Right renal cortex interstitium (tissue), 3 donors: Measurements from ENCODE around the gene ZNF595. TPM values are rescaled to one million over a fixed set of nuclear protein-coding genes. Genes with fewer than 3 reads are reported as not detected.
"Not testable (repeated sequence)": the region's sequence is repeated elsewhere in the genome, so short reads cannot be mapped to it uniquely, and the experiment has no call there.

Source experiments
- DNase-seq, 3 donors: peaks; one replicate each; pipeline ENCODE4 v3.0.0-alpha.2; 2013; ENCODE audit warnings: low read depth in 3 of 3, low spot score in 2 of 3
- polyA plus RNA-seq, 3 donors: library from polyadenylated mRNA; unstranded; fragments of 120-200 nt; gene quantifications; one replicate each; pipeline ENCODE4 v1.2.1, GENCODE V29; 2013; ENCODE audit not compliant: insufficient read length in 3 of 3

ZNF595 gene
- 10 to 100 TPM; 15.3 to 38.8 (median 18.9) TPM for polyA plus RNA-seq

DNA sequence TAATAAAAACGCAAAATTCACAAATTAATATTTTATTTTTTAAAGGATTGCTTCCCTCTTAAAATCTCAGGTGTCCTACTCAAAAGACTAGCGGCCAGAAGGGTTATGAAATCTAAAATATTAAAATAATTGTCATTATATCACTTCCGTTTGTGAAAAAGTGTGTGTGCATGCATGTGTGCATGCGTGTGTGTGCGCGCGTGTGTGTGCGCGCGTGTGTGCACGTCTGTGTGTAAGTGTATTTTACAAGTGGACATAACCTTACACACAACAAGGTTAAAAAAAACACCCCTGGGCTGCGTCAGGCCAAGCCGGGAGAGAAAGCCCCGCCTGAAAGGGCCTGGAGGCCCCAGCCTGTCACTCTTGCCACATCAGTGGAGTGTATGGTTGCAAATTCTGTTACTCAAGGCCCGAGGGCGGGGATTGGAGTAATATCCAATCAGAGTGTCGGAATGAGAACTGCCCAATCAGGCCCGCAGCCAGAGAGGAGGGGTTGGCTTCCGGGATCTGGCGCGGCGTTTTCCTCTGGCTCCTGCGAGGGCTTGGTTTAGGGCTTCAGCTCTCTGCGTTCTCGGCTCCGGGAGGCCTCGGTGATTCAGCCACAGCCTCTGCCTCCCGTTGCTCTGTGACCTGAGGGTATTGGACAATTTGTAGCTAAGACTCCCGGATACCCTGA lies at the start of gene ZNF595:
Gene ZNF595 (plus strand): TSS at position 518 of the 676 bp plus-strand sequence. CDS start 168 bp downstream, outside the sequence.
- not testable (repeated sequence) for DNase-seq

DNA sequence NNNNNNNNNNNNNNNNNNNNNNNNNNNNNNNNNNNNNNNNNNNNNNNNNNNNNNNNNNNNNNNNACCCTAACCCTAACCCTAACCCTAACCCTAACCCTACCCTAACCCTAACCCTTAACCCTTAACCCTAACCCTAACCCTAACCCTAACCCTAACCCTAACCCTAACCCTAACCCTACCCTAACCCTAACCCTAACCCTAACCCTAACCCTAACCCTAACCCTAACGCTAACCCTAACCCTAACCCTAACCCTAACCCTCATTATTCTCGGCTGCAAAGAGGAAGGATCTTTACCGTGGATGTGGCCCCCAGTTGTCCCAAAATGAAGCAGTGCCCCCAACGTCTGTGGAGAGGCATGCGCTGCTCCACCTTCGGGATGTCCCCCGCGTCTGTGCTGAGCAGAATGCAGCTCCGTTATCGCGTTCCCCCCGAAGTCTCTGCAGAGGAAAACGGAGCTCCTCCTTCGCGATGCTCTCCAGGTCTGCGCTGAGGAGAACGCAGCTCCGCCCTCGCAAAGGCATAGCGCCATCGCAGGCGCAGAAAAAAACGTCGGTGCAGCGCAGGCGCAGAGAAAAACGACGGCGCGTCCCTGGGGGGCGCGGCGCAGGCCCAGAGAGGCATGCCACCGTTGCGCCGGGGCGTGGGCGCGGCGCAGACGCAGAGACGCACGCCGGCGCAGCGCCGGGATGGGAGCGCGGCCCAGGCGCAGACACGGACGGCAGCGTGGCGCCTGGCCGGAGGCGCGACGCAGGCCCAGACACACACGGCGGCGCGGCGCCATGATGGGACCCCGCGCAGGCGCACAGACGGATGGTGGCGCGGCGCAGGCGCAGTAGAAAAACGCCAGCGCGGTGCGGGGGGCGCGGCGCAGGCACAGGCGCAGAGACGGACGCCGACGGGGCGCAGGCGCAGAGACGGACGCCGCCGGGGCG lies 42.9 kb upstream of the ZNF595 start:
- DNase-seq = not testable (repeated sequence)

DNA sequence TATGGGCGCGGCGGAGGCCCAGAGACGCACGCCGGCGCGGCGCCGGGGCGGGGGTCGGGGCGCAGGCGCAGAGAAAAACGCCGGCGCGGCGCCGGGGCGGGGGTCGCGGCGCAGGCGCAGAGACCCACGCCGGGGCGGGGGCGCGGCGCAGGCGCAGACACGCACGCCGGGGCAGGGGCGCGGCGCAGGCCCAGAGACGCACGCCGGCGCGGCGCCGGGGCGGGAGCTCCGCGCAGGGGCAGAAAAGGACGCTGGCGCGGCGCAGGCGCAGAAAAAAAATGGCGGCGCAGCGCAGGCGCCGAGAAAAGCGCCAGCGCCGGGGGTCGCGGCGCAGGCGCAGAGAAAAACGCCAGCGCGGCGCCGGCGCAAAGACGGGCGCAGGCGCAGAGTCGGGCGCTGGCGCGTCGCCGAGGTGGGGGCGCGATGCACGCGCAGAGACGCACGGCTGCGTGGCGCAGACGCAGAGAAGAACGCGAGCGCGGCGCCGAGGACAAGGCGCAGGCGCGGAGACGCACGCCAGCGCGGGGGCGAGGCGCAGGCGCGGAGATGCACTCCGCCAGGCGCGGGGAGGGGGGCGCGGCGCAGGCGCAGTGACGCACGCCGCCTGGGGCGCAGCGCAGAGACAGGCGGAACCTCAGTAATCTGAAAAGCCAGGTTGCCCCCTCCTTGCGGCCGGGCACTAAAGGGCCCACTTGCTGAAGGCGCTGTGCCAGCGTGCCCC lies 41.9 kb upstream of the ZNF595 start:
- not testable (repeated sequence) for DNase-seq

DNA sequence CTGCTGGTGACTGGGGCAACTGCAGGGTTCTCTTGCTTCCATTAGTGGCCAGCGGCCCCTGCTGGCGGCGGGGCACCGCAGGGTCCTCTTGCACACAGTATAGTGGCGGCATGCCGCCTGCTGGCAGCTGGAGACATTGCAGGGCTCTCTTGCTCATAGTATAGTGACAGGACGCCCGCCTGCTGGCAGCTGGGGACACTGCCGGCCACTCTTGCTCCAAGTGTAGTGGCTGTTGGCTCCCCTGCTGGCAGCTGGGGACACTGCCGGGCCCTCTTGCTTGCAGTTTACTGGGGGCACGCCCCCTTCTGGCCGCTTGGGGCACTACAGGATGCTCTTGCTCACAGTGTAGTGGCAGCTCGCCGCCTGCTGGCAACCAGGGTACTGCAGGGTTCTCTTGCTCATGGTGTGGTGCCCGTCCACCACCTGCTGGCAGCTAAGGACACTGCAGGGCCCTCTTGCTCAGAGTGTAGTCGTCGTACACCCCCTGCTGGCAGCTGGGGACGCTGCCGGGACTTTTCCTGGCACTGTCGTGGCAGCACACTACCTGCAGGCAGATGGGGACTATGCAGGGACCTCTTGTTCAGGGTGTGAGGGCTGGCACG lies 41.2 kb upstream of the ZNF595 start:
- DNase-seq = not testable (repeated sequence)

DNA sequence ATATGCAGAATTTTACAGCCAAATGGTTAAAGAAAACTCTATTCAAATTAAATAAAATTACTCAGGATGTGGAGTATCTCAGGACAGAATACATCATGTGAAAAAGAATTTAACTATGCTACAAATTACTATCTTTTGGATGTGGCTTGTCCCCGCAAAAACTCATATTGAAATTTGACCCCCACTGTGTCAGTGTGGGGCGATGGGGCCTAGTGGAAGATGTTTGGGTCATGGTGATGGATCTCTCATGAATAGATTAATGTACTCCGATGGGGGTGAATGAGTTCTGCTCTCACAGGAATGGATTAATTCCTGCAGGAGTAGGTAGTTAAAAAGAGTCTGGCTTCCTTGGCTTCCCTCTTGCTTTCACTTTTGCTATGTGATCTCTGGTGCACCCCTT lies 35.0 kb upstream of the ZNF595 start:
- not testable (repeated sequence) for DNase-seq

DNA sequence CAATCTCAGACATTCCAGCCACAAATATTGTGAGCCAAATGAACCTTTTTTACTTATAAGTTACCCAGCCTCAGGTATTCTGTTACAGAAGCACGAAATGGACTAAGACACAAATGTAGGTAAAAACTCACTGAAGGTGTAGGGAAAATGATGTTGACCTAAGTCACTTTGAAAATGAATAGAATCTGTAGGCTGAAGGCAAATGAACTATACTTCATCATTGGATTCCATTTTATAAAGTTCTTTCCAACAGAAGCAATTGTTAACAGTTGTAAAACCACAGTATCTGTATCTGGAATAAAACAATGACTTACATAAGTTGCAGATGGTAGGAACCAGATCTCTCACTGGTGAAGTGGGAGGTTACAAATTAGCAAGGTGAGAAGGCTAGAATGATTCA lies 34.5 kb upstream of the ZNF595 start:
- not testable (repeated sequence) for DNase-seq

DNA sequence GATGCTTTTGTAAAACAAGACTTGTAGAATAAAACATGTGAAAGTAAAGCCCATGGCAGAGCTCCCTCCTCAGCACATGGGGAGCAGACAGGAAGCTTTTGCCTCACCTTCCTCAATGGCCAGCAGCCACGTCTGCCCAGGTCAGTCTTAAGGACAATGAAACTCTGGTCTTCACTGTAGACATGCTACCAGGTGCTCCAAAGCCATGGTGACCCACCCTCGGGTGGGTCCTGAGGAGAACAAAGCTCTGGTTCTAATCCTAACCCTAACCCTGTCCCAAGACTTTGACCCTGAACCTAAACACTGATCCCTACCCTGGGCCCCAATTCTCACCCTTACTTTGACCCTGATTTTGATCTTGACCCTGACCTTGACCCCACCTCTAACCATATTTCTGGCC lies 30.2 kb upstream of the ZNF595 start:
- not testable (repeated sequence) for DNase-seq

DNA sequence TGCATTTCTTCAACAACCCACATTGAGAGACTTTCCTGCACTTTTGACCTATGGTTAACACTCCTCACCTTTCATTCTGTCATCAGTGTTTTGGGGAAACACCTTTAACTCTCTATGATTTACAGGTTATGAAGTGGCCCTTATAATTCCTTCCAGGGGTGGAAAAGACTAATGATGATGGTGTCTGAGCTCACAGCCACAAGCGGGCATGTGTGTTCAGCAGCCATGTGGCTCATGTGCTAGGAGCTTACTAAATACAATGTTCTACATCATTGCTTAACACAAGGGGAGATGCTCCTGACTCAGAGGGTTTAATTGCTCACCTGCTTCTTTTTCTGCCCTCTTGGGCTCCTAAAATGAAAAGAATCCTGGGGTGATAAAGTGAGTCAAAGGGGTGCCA lies 28.8 kb upstream of the ZNF595 start:
- not testable (repeated sequence) for DNase-seq

DNA sequence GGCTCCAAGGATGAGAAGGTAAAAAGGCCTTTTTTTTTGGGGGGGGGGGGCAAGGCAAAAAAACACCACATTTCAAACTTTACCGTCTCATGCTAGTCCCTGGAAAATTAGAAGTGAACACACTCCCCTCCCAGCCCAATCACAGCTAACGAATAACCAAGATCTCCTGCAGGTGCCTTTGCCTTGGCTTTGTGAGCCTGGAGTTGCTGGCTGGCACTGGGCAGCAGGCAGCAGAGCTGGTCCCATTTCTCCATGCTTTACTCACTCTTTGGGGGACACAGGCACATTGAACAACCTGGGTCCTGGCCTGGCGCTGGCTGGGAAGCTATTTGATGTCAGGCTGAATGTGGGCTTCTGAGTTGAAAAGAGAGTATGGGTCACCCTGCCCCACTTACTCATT lies 25.6 kb upstream of the ZNF595 start:
- not testable (repeated sequence) for DNase-seq

DNA sequence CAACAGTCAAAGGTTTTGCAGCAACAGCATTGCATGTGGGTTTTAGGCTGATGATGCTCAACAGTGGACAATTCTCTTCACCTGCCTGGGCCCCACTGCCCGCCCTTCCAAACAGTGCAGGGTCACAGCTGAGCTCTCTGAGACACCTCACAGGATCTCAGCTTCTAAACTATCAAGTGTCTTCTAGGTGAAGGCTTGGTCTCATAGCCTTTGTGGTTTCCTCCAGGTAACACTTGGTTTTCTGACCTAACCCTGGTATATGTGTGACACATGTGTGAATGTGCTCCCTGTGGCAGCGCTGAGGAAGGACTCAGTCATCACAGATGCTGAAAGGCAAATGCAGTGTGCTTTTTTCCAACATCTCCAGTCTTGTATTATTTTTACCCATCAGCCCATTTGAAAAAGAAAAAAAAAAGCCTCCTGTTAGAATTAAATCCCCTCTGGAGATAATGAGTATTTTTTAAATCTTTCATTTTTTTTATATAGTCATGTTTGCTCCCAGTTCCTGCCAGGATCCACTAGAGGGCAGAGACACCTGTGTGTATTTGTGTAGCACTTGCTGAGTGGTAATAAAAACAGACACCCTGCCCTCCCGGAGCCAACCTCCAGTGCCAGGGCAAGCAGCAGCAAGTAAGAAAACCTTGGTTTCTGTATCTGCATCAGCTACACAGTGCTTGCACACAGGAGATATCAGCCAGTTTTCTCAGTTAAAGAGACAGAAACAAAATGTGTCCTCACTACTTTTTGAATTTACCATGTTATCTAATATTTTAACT lies 24.2 kb upstream of the ZNF595 start:
- not testable (repeated sequence) for DNase-seq

DNA sequence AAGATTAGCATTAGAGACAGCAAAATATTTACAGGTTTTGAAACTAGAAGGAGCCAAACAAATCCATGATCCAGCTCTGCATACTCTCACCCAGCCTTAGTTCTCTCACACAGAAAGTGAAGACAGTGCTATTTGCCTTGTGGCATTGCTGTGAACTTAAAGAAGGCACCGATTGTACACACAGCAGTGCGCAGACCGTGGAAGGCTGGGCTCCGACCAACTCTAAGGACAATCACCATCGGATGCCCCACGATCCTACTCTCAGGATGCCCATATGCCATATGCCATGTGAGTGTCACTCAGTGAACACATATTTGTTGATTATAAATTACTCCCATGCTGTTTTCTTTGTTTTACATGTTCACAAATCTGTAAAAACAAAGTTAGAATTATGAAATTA lies 19.8 kb upstream of the ZNF595 start:
- not testable (repeated sequence) for DNase-seq

DNA sequence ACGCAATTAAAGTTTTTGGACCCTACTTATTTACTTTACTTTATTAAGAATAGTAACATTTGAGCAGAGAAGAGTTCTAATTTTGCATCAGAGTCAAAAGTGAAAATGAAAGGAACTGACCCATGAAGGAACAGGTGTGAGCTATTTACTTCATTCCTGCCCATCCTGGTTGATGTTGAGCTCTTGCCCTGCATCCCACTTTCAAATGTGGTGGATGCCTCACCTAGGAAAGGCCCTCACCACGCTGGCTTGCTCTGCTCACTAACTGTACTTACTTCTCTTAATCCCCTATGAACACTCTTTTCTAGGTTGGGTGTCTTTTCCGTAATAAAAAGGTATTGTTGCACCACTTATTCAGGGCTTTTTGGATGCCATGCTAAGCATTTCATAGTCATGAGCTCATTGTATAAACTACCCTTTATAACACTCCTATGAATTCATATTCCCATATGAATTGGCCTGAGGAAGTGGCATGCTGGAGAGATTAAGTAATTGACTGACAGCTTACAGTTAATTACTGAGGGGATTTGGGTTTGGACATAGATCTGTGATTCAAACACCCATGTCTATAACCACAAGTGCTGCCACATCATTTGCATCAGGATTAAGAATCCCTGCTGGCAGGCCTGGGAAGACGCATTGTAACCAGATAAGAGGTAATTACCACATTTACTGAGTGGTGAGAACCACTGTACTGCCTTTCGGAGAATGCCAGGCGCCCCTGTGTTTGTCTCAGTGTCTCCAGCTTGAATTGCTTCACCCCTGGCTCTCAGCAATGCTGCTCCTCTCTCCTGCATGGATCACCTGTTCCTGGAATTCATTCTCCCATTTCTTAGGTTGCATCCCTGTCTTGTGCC lies 16.3 kb upstream of the ZNF595 start:
- DNase-seq = not testable (repeated sequence)

DNA sequence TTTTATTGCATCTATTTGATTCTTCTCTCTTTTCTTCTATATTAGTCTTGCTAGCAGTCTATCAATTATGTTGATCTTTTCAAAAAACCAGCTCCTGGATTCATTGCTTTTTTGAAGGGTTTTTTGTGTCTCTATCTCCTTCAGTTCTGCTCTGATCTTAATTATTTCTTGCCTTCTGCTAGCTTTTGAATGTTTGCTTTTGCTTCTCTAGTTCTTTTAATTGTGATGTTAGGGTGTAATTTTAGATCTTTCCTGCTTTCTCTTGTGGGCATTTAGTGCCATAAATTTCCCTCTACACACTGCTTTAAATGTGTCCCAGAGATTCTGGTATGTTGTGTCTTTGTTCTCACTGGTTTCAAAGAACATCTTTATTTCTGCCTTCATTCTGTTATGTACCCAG lies 14.9 kb upstream of the ZNF595 start:
- not testable (repeated sequence) for DNase-seq

DNA sequence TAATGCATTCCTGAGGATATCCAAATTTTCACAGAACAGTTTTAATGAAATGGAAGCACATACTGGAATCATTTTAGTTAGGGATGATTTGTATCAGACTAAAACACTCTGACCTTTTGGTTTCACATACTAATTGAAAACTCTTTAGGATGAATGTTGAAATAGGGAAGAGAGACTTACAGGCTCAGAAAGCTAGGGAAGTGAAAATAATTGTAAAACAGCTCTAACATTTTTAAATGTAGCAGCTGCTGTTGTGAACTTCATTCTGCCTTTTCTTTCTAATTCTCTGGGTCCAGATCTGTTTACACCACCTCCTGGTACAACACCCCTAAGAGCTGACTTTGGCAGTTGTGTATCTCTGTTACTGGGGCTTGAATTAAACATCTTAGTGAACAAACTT lies 9.7 kb upstream of the ZNF595 start:
- DNase-seq = not testable (repeated sequence)

DNA sequence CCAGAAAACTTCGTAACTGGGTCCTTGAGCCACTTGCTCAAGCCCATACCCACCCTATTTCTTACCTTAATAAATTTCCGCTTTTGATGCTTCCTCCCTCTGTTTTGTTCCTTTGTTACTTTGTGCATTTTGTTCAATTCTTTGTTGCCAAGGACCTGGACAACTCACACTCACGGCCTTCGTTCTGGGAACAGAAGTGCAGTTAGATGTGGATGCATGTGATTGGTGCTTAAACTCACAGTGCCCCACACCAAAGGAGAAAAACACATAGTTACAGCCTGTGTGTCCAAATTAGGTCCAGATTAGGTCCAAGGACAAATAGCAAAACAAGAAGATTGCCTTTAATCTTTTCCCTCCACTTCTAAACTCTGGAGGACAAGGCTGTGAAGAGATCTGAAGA lies 1.9 kb upstream of the ZNF595 start:
- not testable (repeated sequence) for DNase-seq

DNA sequence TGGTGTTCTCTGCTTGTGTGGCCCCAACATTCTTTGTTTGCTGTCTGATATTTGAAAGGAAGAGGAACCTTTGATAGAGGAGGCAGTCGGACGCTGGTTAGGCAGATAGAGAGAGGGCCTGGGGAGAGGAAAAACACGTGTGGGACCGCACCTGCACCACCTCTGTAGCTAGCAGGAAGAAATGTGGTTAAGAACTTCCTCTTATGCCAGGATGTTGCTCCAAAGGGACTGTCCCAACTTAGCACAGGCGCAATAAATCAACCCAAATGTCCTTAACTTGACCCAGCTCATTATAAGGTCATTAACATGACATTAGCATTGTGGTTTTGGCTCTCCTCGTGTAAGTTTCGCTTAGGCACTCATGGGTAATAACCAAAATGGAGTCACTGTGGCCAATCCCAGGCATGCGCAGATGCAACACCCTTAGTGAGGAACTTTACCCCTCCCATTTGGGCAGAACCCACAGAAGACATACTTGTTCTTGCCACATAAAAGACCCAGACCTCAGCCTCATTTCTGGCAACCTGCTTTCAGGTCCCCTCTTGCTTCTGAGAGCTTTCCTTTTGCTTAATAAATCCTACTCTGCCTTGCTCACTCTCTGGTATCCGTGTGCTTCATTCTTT lies 1.4 kb upstream of the ZNF595 start:
- DNase-seq = not testable (repeated sequence)

DNA sequence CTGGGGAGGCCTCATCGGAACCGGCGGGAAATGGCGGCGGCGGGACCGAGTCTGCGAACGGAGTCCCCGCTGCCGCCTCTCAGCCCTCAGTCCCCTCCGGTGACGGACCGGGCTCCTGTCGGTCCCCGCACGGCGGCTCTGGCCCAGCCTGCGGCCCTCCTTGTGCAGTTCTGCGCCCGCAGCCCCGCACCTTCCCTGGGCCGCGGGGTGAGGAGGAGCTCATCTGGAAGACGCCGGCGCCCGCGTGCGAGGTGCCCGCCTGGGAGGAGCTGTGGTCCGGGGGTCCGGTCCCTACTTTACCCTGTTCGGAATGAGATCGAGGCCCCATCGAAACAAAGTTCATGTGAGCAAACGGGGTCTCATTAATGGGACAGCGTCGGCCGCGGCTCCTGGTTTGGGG lies 400 bp downstream of the ZNF595 start:
- not testable (repeated sequence) for DNase-seq

DNA sequence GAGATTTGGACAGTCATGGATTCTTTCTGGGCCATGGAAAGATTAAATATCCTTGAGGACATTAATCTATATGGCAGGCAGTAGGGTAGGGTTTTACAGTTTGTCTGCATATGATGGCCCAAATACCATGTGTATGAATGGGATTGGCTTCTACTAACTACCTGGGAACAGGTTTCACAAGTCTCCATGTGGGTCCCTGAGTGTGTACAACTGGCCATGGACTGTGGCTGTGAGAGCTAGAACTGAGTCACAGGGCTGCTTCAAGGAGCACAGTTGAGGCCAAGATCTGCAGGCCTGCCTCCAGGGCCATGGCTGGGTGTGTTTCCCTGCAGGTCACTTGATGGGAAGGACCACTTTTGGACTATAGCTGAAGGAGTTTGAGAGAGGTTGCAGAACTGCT lies 11.6 kb downstream of the ZNF595 start:
- not testable (repeated sequence) for DNase-seq
